GM21723 (cell line): ENCODE results near the gene AMDHD2.
"Not testable (repeated sequence)": the region's sequence is repeated elsewhere in the genome, so short reads cannot be mapped to it uniquely, and the experiment has no call there.

Experiments used
- ATAC-seq: cut with Tn5 transposase; IDR thresholded peaks from one replicate; pipeline ENCODE4 v1.9.1; 2021; ENCODE audit warnings: mild to moderate bottlenecking, moderate library complexity; ENCODE audit not compliant: unreplicated experiment

The AMDHD2 gene

DNA sequence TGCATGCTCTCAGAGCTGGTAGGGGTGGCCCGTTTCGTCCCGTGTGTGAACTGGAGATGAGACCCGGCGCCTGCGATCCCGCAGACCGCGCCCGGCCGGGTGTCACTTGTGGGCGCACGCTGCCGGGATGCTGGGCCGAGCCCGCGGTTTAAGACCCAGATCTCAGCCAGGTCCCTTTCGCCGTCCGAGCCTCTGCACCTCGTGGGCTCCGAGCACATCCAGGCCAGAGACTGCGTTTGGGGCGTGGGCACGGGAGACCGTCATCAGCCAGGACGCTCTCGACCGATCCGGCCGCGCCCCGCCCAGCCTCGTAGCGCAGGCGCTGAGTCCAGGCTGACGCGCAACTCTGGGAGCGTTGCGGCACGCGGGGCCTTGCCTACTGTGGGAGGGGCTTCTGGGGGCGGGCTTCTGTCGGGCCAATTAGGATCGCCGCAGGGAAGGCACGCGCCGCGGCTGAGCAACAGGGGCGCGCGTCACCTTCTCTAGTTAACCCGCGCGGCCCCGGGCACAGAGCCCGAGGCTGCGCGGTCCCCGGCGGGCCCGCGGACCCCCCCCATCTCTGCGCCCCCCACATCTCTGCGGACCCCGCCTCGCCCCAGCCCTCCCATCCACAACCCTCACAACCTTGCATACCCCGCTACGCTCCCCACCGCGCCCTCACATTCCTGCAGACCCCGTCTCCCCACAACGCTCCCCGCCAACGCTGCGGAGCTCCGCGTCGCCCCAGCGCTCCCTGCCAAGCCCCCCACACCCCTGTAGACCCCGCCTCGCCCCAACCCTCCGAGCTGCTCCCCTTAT lies 11.7 kb downstream of the AMDHD2 start:
- peak; percentile 70 for ATAC-seq

- ATAC-seq, result no peak
Measured at GRCh38 chr16:2532494-2533141, 12.4 kb downstream of the AMDHD2 start.

DNA sequence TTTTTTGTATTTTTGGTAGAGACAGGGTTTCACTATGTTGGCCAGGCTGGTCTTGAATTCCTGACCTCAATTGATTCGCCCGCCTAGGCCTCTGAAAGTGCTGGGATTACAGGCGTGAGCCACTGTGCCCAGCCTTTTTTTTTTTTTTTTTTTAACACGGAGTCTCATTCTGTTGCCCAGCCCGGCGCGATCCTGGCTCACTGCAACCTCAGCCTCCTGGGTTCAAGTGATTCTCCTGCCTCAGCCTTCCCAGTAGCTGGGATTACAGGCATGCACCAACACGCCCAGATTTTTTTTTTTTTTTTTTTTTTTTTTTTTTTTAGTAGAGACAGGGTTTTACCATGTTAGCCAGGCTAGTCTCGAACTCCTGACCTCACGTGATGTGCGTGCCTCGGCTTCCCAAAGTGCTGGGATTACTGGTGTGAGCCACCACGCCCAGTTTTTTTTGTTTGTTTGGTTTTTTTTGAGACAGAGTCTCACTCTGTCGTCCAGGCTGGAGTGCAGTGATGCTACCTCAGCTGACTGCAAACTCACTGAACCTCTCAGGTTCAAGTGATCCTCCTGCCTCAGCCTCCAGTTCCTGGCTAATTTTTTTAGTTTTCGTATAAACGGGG lies 13.1 kb downstream of the AMDHD2 start:
- not testable (repeated sequence) for ATAC-seq

DNA sequence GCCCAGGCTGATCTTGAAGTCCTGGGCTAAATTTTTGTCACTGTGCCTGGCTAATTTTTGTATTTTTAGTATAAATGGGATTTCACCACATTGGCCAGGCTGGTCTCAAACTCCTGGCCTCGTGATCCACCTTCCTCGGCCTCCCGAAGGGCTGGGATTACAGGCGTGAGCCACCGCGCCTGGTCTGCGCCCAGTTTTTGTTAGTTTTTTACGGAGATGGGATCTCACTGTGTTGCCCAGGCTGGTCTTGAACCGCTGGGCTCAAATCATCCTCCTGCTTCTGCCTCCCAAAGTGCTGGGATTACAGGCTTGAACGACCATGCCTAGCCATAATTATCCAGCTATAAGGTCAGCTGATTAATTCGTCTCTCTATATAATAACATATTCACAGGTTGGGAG lies 13.7 kb downstream of the AMDHD2 start:
- no peak for ATAC-seq

DNA sequence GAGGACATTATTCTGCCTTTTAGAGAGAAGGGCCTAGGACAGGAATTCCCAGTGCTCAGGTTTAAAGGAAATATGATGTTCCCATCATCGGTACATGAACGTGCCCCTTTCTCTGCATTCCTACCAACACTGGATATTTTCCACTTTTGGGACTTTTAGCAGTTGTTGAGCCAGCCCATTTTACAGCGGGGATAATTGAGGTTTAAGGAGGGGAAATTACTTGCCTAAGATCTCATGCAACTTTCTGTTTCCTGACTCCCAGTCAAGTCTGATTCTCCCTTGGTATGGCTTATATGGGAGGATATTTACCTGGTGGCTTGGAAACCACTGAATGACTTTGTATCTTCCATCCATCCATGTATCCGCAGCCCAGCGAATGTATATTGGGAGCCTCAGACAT lies 14.2 kb downstream of the AMDHD2 start:
- ATAC-seq, result not testable (repeated sequence)

- ATAC-seq, result no peak
Measured at GRCh38 chr16:2535625-2536013, 15.4 kb downstream of the AMDHD2 start.

DNA sequence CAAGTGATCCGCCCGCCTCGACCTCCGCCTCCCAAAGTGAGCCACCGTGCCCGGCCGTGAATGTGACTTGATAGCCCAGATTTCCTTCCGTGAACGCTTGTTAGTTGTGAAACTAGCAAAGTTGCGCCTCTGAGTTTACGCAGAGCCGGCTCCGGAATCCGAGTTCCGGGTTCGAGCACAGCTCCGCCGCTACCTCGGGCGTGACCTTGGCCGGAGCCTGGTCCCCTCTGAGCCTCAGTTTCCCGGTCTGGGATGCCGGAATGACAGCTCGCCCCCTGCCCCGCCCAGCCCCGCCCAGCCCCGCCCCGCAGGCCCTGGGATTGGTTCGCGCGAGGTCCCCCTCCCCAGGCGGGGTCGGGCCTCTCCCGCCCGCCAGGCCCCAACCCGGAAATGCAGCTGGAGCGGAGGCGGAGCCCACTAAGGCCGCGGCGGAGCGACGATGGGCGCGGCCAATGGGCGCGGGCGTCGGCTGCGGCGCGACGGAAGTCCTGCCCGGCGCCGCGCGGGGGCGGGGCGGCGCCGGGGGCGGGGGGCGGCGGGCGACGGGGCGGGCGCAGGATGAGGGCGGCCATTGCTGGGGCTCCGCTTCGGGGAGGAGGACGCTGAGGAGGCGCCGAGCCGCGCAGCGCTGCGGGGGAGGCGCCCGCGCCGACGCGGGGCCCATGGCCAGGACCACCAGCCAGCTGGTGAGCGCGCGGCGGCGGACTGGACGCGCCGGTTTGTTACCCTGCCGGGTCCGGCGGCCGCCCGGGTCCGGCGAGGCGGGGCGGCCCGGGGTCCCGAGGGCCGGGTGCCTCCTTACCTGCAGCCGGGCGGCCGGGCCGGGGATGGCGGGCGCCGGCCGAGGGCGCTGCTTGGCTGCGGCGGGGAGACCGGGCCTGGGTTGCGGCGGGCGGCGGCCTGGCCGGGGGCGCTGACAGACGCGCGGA lies 17.5 kb downstream of the AMDHD2 start, which contains the start of gene PDPK1:
PDPK1 (plus strand) TSS at position 571 of the 929 bp plus-strand sequence; CDS start at position 663, 92 bp downstream.
- peak; percentile 70 for ATAC-seq

DNA sequence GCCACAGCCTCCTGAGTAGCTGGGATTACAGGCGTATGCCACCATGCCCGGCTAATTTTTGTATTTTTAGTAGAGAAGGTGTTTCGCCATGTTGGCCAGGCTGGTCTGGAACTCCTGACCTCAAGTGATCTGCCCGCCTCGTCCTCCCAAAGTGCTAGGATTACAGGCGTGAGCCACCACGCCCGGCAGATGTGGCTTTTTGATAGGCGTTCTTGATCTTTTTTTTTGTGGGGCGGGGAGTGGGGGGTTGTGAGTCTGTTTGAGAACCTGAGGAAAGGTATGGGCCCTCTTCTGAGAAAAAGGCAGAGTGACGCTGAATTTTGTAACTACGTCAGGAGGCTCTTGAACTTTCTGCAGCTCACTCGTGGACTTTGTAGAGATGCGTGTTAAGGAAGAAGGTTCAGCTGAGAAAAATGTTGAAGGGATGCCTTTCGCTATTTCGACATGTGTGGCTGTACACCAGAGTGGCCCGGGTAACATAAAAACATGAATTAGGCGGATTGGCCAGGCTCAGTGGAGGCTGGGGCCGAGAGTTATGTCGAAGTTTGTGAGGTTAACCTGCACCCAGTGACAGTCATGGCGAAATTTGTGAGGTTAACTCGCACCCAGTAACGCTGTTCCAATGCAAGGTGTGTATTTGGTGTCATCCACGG lies 19.1 kb downstream of the AMDHD2 start:
- ATAC-seq, result not testable (repeated sequence)

DNA sequence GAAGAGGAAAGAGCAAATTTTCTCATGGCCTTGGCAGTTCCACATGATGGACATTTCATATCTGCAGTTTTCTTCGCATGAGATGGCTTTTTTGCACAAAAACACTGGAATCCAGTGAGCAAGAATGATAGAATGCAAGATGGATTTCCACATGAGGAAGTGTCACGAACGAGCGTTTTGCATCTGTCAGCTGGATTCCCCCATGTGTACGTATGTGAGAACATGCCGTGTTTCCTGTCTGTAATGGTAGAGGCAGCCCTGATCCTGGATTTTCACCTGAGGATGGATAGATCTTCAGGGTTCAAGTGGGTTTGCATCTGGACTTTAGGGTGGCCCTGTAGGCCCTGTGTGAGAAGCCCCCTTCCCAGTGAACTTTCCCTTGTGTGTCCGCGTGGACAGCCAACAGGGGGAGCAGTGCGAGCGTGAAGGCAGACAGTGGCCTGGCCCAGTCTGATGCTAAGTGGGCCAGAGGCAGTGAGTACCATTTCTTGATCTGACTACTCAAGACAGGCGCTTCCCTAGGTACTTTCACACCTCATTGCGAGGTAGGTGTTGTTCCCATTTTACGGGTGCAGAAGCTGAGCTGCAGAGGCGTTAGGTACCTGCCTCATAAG lies 19.8 kb downstream of the AMDHD2 start:
- not testable (repeated sequence) for ATAC-seq

DNA sequence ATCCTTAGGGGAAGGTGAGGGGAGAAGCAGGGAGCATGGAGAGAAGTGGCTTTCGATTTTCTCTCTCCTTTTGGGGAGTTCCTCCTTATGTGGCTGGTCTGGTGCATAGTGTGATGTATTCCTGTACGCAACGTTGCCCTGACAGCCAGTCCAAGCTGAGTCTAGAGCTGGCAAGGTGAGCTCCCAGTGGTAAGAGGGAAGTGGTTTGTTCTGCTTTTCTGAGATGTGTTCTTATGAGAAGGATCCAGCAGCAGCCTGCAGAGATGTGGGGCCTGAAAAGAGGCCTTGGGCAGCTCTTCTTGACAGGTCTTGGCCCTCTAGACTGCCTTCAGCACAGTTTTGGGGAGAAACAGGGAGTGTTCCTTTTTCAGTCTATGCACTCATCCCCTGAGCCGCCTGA lies 20.7 kb downstream of the AMDHD2 start:
- ATAC-seq, result not testable (repeated sequence)

GRCh38 chr16:2541409-2541808 lies 21.2 kb downstream of the AMDHD2 start:
- not testable (repeated sequence) for ATAC-seq

DNA sequence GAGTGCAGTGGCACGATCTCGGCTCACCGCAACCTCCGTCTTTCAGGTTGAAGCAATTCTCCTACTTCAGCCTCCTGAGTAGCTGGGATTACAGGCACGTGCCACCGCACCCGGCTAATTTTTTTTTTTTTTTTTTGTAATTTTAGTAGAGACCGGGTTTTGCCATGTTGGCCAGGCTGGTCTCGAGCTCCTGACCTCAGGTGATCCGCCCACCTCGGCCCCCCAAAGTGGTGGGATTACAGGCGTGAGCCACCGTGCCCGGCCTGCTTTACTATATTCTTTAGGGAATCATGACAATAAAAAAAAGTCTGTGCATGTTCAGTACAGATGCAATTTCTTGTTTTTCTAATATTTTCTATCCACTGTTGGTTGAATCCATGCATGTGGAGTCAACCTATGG lies 23.6 kb downstream of the AMDHD2 start:
- not testable (repeated sequence) for ATAC-seq

DNA sequence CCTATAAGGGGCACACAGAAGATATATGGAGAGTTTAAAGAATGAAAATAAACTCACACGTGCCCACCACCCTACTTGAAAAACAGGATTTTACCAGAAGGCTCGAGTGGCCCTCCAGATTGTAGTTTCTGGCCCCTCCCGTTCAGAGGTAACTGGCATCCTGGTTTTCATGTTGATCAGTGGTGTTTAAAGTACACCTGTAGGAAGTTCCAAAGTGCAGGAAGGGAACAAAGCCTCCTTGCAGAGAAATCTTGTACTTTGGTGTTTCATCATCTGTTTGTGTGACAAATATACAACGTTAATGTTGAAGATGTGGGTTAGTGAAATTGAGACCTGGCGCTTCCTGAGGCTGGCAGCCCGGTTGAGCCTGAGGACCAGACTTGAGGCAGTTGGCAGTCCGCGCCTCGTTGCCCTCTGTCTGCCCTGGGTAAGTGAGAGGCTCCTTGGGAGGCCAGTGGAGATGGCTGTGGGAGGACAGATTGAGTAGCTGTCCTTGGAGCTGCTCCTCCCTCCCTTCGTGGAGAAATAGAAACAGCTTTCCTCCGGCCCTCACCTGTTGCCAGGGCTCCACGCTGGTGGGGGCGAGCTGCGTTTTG lies 30.2 kb downstream of the AMDHD2 start:
- not testable (repeated sequence) for ATAC-seq

- ATAC-seq, result not testable (repeated sequence)
Measured at GRCh38 chr16:2551420-2551889, 31.3 kb downstream of the AMDHD2 start.

DNA sequence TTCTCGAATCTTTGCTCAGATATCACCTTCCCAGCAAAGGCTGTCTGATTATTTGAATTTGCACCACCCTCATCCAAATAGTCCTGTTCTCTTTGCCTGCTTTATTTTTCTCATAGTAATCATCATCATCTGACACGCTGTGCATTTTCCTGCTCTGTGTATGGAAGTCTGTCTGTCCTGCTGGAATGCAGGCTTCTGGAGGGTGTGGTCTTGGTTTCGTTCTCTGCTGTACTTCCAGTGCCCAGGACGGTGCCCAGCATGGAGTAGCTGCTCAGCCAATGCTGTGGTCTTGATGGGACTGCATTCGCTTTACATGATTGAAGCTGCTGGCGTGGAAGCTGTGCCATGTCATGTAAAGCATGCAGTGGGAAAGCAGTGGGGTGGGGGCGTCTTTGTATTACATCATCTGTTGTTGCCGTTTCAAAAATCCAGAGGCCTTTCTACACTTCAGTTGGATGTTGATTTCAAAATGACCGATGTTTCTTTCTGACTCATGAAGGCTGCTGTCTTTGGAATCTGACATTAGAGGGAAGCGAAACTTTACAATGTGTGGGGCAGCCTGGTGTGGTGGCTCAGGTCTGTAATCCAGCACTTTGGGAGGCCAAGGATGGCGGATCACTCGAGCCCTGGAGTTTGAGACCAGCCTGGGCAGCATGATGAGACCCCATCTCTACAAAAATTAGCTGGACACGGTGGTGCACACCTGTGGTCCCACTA lies 34.7 kb downstream of the AMDHD2 start:
- ATAC-seq, result not testable (repeated sequence)

DNA sequence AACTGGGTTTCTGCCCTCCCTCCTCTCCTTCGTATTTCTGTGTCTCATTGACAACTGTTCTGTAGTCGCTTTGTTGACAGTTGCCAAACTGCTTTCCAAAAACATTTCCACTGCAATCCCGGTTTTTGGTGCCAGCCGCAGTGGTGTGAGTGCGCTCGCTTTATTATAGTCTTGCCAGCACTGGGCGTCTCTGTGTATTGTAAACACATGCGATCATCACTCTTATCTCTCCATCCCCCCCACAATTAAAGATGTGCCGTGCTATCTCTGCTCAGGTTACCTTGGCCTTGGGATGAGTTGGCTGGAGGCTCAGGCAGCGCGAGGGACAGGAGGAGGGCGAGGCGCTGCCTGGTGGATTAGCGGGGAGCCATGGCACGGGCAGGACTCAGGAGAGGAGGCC lies 37.0 kb downstream of the AMDHD2 start:
- not testable (repeated sequence) for ATAC-seq

- ATAC-seq, result peak; percentile 68
Measured at GRCh38 chr16:2560131-2560797, 40.1 kb downstream of the AMDHD2 start.

DNA sequence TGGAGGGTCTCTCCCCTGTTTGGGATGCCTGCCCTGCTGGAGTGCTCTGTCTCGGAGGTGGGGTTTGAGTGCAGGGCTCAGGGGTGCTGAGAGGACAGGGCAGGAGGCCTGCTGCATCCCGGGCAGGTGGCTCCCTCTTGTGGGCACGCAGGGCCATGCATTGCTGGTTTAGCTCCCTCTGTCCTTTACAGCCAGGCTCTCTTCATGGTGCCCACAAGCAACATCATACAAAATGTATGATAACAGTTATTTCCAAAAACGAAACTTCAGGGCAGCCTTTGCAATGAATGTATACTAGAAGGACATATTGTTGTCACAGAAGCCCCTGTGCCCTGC lies 40.6 kb downstream of the AMDHD2 start:
- ATAC-seq, result peak; percentile 40
